Islet of Langerhans (tissue), 1 donor: Measurements from ENCODE around the gene AFF3.
"Not testable (repeated sequence)": the region's sequence is repeated elsewhere in the genome, so short reads cannot be mapped to it uniquely, and the experiment has no call there.

Source experiments
- FAIRE-seq: peaks from one replicate; lab custom pipeline; 2011; peaks lifted over from hg19 to GRCh38; lab: Jason Lieb, UNC

Gene AFF3

DNA sequence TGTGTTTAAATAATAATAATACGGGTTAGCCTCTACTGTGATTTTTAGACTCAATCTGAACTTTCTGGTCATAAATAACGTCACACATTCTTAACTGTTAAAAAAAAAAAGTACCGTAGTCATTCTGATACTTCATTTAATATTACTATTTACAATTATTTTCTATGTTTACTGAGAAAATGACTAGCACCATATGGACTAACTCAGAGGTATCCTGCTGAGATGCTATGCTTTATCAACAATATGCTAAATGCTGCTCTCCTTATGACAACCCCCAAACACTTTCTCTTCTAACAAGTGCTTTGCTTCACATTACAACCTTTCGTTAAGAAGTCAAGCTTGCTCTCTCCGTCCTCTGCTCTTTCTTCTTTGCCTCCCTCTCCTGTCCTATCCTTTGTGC, 182.1 kb downstream of the AFF3 start:
- no peak for FAIRE-seq

DNA sequence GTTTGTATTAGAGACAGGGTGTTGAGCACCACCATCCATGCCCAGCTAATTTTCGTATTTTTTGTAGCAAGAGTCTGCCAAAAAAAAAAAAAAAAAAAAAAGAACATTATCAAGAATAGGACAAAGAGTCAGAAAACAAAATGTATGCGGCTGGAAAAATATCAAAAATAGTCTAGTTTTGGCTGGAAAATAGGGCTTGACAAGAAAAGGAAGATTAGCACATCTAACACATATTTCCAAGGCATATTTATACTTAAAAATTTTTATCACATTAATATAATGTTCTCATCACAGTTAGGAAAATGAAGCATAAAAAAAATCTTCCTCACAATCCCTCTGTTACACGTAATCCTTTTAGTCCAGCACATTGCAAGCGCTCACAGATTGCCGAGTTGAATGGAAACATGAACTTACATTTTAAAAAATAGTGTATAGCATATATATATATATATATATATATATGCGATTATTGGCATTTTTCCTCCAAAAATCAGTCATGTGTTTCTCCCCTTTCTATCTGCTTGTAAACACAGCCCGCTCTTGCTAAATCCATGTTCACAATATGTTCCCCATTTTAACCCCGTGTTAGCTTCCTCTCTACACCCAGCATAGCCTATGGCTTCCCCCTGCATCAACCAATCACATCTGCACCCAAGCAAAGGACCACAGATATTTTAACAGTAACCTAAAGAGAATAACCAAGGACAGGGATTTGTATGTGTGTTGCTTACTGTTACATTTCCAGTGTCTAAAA, 183.0 kb downstream of the AFF3 start:
- FAIRE-seq: no peak

DNA sequence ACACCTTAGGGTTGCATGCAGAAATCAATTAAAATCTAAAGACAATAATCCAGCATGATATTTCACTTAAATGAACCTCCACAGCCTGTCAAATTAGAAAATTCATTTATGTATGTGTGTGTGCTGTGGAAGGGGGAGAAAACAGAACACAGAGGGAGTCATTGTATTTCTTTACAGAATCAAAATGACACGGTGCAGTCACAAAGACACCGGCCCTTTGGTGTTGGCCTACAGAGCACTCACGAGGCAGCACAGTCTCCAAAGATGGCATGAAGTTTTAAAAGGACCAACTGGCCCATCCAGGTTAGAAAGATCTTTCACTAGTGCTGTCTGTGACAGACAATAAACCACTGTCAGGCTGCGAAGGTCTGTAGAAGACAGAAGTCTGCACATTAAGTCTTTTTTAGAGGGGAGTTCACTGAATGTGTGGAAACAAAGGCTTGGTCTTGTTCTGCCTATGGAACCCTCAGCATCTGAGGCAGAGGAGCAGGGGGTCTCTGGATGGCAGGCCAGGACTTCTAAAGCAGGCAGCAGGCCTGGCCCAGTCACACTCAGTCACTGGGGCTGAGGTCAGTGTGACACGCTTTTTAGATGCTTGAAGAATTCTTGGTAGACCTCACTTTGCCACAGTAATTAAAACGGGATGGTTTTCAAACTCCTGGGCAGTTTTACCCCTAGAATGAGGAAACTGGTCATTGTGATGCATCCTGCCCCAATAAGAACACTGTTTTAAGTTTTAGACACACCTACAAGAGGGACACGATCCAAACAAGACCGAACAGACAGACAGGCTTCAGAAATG, 184.9 kb downstream of the AFF3 start:
- FAIRE-seq: no peak

DNA sequence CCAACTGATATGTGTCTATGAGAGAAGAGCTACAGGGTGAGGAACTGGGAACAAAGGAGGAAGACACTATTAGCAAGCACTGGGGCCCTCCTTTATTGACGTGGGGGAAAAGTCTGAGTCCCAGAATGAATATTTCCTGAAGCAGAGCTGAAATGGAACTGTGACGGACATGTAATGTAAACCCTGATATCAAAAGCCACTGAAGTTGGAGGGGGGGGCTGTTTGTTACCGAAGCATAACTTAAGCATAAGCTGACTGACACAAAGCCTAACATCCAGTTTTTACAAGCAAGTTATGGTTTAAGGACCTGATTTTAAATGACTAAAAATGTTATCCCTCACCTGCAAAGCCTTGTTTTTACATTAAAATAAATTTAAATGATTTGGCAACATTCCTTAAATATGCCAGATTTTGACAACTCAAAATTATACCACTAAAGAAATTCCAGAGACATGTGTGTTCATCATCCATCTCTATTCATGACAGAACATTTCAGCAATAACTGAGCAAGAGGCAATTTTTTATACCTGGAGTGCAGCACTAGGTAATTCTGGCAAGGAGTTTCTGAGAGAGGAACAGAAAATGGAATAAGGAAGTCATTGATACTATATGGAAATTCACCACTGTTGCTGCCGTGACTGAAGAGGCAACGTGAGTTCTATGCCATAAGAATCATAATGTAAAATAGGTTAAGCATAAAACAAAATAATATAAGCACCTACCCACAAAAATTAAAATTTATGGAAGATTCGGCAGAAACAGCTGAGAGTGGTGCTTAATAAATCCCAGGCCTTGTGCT, 186.0 kb downstream of the AFF3 start:
- FAIRE-seq: no peak

DNA sequence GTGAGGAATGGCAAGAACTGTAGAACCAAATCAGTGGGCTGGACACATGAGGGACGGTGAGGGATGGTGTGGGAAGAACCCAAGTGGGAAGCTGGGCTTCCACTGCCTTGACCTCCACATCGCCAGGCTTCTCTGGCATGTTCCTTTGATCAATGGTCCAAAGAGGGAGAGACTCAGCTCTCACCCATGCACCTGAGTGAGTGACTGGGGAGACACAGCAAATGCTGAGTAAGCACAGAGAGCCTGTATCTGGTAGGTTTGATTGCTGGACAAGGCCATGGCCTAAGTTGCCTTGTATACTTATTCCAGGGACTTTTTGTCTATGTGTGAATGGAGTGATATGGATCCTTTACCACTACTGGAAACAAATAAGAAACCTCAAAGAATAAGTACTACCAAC, 188.6 kb downstream of the AFF3 start:
- FAIRE-seq: no peak

DNA sequence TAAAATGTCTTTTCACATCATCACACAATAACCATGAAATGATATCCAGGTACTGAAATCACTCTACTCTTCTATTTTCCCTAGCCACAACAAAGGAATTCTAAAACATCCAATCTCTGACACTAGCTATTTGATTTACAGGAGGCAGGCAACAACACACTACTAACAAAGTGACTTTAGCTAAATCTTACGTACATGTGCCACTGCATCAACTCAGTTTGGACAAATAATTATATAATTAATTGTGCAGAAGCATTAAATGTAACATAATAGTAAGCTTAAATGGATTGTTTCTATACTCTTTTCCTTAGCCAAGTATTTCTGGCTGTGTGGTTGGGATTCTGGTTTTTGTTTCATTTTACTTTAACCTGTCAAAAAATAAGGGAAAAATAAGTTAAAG, 192.4 kb downstream of the AFF3 start:
- no peak for FAIRE-seq

DNA sequence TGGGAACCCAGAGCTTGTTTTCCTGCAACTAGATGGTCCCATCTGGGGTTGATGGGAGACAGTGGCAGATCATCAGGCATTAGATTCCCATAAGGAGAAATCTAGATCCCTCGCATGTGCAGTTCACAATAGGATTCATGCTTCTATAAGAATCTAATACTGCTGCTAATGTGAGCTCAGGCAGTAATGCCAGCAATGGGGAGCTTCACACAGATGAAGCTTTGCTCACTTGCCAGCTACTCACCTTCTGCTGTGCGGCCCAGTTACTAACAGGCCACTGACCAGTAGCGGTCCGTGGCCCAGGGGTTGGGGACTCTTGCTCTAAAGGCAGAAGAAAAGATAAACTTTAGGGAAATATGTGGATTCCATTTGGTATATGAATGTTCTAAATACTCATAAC, 192.9 kb downstream of the AFF3 start:
- no peak for FAIRE-seq

DNA sequence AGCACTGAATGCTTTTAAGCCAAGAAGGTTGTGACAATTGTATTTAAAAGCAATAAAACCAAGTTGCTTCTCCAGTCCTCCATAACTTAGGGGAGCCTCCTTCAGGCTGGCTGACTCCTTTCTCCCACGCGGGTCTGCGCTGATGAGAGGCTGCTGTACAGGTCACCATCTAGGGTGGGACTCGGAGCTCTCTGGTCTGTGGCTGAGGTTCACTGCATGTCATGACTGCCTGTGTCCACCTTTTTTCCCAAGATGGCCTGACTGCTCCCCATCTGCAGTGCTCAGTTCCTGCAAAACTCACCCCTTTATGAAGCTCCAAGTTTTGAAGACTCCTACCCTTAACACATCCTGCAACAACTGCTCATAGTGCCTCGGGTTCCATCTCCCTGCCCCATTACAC, 194.4 kb downstream of the AFF3 start:
- no peak for FAIRE-seq

DNA sequence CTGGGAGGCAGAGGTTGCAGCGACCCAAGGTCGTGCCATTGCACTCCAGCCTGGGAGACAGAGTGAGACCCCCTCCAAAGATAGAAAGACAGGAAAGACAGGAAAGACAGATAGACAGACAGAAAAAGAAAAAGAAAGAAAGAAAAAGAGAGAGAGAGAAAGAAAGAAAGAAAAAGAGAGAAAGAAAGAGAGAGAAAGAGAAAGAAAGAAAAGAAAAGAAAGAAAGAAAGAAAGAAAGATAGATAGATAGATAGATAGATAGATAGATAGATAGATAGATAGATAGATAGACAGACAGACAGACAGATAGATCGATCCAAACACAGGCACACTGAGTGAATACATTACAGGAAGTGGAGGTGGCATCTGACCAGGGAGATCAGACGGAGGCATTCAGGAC, 195.0 kb downstream of the AFF3 start:
- not testable (repeated sequence) for FAIRE-seq

DNA sequence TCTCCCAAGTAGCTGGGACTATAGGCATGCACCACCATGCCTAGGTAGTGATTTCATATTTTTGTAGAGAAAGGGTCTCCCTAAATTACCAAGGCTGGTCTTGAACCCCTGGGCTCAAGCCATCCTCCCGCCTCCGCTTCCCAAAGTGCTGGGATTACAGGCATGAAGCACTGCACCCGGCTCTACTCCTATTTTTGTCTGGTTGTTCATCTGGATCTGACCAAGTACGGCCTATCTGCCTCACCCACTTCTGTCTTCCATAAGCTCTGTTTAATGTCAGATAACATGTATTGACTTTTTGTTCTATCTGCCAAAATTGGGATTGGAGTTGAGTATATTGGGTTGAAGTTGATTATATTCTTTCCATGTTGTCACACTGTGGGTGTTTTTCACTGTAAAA, 198.4 kb downstream of the AFF3 start:
- FAIRE-seq: no peak

DNA sequence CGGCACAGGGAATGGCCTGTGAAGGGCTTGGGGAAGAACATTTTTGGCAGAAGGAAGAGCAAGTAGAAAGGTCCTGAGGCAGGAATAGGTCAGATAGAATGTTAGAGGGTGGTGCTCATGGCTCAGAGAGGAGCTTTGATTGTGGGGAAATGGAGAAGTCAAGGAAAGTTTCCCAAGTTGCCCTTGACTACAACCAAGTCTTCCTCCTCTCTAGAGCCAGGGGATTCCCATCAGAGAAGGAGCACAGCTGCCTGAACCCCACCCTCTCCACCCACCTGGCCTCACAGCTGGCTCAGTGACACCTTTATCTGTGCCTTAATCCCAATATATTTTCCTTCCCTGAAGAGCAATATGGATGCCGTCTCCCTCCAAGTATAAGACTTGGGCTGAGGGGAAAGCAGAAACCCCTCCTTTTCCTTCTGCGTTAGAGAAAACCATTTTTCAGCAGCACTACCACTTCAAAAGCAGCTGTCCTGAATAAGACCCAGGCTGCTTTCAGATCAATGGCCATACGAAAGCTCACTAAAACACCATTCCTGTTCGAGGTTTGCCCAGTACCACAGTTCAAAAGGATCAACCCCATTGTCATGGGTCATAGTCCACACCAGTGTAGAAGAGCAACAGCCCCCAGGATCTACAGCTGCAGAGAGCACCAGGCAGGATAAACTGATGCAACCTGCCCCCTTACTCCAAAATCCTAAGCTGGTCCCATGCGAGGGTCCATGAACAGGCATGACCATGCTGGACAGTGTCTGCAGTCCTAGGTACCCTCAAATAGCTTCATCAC, 199.6 kb downstream of the AFF3 start:
- no peak for FAIRE-seq

DNA sequence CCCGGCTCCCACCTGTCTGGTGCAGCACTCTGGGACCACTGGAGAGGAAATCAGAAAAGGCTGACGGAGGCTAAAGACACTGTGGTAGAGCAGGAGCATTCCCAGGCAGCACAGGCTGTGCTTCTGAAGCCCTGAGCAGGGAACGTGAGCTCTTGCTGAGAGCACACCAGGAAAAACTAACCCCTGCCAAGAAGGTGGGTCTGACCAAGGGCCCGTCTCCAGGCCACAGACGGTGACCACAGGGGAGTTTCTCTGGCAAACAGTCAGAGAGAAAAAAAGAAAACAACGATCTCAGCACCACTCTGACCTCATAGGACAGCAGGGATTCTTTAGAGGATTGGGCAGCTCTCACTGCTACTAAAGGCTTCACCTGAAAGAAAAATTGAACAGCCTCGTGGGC, 201.4 kb downstream of the AFF3 start:
- no peak for FAIRE-seq

DNA sequence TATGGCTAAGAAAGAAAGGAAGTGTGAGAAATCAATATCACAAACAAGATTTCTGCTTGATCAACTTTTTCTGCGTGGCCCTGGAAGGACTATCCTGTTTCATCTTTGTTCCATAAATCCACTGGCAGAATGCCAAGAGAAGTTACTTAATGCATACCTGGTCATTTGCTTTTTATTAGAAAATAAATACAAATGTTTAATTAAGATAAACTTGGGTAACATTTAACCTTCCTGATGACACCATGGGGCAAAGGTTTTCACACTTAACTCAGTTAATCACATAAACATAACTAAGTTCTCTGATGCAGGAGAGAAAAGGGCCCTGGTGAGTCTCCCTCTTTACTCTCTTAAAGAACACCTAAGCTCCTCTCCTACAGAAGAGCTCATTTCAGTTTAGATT, 203.3 kb downstream of the AFF3 start:
- no peak for FAIRE-seq

DNA sequence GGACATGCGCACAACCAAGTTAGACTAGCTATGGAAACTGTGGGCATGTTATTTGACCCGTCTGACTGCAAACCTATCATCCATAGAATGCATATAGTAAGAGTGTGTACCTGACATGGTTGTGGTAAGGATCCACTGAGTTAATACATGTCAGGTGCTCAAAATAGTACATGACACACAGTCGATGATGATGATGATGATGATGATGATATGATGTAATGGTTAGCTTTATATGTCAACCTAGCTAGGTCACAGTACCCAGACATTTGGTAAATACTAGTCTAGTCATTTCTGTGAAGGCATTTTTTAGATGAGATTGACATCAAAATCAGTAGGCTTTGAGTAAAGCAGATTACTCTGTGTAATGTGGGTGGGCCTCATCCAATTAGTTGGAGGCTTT, 204.1 kb downstream of the AFF3 start:
- no peak for FAIRE-seq

DNA sequence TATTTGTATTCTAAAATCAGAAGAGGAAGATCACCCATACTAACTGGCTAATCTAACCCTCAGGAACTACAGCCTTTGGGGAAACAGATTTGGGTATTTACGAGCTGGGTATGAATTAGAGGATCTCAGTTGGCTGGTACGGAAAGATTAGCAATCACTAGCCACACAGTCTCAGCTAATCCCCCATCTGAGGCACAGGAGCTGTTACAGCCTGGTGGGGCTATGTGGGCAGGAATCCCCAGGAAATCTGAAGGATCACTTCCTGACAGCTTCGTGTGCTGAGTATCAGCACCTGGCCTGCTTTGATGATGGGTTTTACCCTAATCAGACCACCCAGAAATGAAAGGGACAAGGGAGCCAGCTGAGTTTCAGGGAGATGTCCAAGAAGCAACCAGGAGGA, 206.3 kb downstream of the AFF3 start:
- FAIRE-seq: no peak

DNA sequence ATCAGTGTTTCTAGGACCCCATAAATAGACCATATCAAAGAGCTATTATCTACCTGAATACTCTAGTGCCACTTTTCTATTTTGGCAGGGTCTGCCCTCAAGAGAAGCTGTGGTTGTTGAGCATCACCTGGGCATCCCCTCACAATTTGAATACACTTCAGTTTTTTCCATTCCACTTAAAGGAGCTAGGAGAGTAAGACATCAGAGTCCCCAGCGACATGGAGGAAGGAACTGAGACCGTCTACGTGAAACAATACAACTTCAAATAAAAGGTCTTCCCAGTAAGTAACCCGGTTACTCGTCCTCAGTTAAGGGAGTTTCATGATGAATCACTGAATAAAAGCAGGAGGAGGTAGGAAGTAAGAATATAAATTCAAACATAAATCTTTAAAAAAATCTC, 206.7 kb downstream of the AFF3 start:
- no peak for FAIRE-seq

DNA sequence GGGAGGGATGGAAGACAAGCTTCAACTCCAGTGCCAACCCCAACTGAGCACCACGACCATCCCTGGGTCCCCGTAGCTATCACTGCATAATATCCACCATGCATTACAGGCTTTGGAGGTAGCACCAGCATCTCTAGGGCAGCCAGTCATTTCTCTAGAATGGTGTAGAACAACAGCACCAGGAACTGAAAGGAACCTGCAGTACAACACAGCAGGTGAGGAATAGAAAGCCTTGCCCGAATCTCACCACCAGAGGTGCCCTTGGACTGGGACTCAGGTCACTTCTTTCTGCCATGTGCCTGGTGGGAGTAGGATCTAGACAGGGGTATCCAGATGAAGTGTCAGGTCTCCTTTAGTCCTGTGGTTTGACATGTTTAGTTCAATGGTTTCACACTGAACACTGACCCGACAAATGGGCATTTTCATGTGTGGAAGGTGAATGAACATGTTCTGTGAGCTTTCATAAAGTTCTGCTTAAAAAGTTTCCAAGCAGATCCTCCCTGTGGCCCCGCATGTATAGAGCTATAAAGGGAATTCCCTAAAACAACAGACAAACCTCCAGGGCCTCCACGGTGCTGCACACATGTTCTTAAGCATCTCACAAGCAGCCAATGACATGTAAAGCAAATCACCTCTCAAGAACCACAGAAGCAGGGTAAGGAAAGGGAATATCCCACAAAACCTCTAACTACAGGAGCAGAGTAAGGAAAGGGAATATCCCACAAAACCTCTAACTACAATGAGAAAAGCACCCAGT, 208.3 kb downstream of the AFF3 start:
- no peak for FAIRE-seq

DNA sequence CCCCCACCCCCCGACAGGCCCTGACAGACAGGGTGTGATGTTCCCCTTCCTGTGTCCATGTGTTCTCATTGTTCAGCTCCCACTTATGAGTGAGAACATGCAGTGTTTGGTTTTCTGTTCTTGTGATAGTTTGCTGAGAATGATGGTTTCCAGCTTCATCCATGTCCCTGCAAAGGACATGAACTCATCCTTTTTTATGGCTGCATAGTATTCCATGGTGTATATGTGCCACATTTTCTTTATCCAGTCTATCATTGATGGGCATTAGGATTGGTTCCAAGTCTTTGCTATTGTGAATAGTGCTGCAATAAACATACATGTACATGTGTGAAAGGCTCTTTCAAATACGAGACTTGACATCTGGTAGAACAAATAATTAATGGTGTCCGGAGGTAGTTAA, 208.9 kb downstream of the AFF3 start:
- FAIRE-seq: not testable (repeated sequence)

DNA sequence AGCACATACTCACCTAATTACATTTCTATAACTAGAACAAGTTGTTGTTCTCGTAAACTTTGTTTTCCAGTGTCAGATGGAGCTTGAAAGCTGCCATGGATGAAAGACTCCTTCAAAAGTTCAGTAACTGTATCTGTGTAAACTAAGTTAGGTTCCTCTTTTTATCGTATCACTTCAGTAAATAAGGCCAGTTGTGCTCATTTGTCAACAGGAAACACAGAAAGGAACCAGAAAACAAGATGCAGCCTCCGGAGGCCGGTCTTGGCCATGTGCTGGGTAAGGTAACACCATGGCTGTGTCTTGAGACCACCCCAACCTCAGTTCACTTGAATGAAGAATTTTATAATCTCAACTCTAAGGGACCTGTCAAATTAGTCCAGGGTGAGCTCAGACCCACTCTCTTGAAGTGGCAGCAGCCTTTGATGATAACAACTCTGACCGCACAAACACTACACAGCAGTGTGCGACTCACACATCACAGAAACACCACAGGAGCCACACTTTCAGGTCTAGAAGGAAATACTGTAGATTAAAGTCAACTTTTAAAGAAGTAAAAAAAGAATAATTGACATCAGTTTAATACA, 213.8 kb downstream of the AFF3 start:
- no peak for FAIRE-seq

DNA sequence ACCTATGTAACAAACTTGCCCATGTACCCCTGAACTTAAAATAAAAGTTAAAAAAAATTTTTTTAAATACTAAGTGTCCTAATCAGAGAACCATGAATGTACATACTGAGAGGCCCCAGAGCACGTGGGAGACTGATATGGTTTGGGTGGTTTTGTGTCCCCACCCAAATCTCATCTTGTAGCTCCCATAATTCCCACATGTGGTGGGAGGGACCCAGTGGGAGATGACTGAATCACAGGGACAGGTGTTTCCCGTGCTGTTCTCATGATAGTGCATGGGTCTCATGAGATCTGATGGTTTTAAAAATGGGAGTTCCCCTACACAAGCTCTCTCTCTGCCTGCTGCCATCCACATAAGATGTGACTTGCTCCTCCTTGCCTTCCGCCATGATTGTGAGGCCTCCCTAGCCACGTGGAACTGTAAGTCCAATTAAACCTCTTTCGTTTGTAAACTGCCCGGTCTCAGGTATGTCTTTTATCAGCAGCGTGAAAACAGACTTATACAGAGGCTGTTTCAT, 214.6 kb downstream of the AFF3 start:
- FAIRE-seq: not testable (repeated sequence)

DNA sequence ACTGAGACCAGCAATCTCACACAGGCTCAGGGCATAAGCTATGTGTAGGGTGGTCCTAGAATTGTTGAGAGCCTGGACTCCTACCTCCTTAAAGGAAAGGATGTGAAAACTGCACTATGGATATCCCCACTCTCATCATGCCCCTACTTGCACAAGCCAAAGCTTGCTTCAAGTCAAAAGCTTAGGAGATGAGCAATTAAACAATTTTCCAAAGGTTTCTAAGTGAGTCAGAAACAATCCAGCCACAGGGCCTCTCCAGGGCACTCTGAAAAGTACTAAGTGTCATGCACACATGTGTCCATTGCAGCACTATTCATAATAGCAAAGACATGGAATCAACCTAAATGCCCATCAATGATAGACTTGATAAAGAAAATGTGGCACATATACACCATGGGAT, 215.4 kb downstream of the AFF3 start:
- no peak for FAIRE-seq
